Measurements from ENCODE around the gene ZNF423. TPM values are rescaled to one million over a fixed set of nuclear protein-coding genes. Genes with fewer than 3 reads are reported as not detected.

The ZNF423 gene
- polyA plus RNA-seq, 1 donor from 2014 or later: 4.5 TPM

GRCh38 chr16:49848530-49848929 is 7.4 kb downstream of the ZNF423 start:
- no peaks in the 10 kb centered on the region for H3K9me2 ChIP-seq (ENCODE audit: insufficient read depth, low read length)
- H2AFZ ChIP-seq (ENCODE audit: low read depth, low read length): no peak overlapping the region
- TF ChIP-seq REST (IDR thresholded peaks at IDR 0.05; ENCODE audit: borderline replicate concordance) (no peak), MXI1 (conservative IDR thresholded peaks at IDR 0.05; ENCODE audit: poor library complexity, severe bottlenecking) (no peak), CTCF (IDR thresholded peaks at IDR 0.05; ENCODE audit: poor library complexity, severe bottlenecking) (no peak), RAD21 (conservative IDR thresholded peaks at IDR 0.05) (no peak), EZH2 (IDR thresholded peaks at IDR 0.05; ENCODE audit: borderline replicate concordance, insufficient read depth, low read length, poor library complexity, severe bottlenecking) (no peak), SMC3 (conservative IDR thresholded peaks at IDR 0.05; ENCODE audit: poor library complexity) (no peak), POLR2AphosphoS5 (IDR thresholded peaks at IDR 0.05) (no peak), EP300 (conservative IDR thresholded peaks at IDR 0.05; ENCODE audit: poor library complexity, severe bottlenecking) (no peak), TAF1 (IDR thresholded peaks at IDR 0.05; ENCODE audit: low read depth) (no peak)
- H3K27ac ChIP-seq (ENCODE audit: low read length): no peak overlapping the region
- H3F3A ChIP-seq (ENCODE audit: insufficient read depth, low read length, poor library complexity, severe bottlenecking): peaks cover 6% of the 10 kb centered on the region
- H3K9me3 ChIP-seq (ENCODE audit: low read length): no peaks in the 10 kb centered on the region
- peak overlapping the region; percentile 57 for H3K4me3 ChIP-seq (ENCODE audit: low read length)
- H3K4me2 ChIP-seq (ENCODE audit: low read length): no peak overlapping the region
- H3K36me3 ChIP-seq (ENCODE audit: insufficient read depth, low read length): no peaks in the 10 kb centered on the region
- H3K9ac ChIP-seq (ENCODE audit: low read length): no peak overlapping the region
- H3K79me2 ChIP-seq (replicated peaks; ENCODE audit: insufficient read depth, low read length): peaks cover 81% of the 10 kb centered on the region
- no peaks in the 10 kb centered on the region for H4K20me1 ChIP-seq (ENCODE audit: insufficient read depth)
- no peaks in the 10 kb centered on the region for H3K27me3 ChIP-seq (ENCODE audit: insufficient read depth, low read depth, low read length)

GRCh38 chr16:49846800-49847199 is 9.1 kb downstream of the ZNF423 start:
- H3K27me3 ChIP-seq (ENCODE audit: insufficient read depth, low read depth, low read length): no peaks in the 10 kb centered on the region
- H3K9me3 ChIP-seq (ENCODE audit: low read length): no peaks in the 10 kb centered on the region
- no peak overlapping the region for H3K9ac ChIP-seq (ENCODE audit: low read length)
- no peaks in the 10 kb centered on the region for H3K9me2 ChIP-seq (ENCODE audit: insufficient read depth, low read length)
- no peak overlapping the region for H2AFZ ChIP-seq (ENCODE audit: low read depth, low read length)
- H3F3A ChIP-seq (ENCODE audit: insufficient read depth, low read length, poor library complexity, severe bottlenecking): peaks cover 5% of the 10 kb centered on the region
- no peak overlapping the region for H3K27ac ChIP-seq (ENCODE audit: low read length)
- H3K36me3 ChIP-seq (ENCODE audit: insufficient read depth, low read length): no peaks in the 10 kb centered on the region
- H4K20me1 ChIP-seq (ENCODE audit: insufficient read depth): no peaks in the 10 kb centered on the region
- no peak for TF ChIP-seq RAD21 (conservative IDR thresholded peaks at IDR 0.05)
- no peak for TF ChIP-seq TAF1 (IDR thresholded peaks at IDR 0.05; ENCODE audit: low read depth)
- no peak for TF ChIP-seq EP300 (conservative IDR thresholded peaks at IDR 0.05; ENCODE audit: poor library complexity, severe bottlenecking)
- no peak for TF ChIP-seq CTCF (IDR thresholded peaks at IDR 0.05; ENCODE audit: poor library complexity, severe bottlenecking)
- TF ChIP-seq REST (IDR thresholded peaks at IDR 0.05; ENCODE audit: borderline replicate concordance): no peak
- no peak for TF ChIP-seq EZH2 (IDR thresholded peaks at IDR 0.05; ENCODE audit: borderline replicate concordance, insufficient read depth, low read length, poor library complexity, severe bottlenecking)
- no peak for TF ChIP-seq SMC3 (conservative IDR thresholded peaks at IDR 0.05; ENCODE audit: poor library complexity)
- TF ChIP-seq MXI1 (conservative IDR thresholded peaks at IDR 0.05; ENCODE audit: poor library complexity, severe bottlenecking): no peak
- no peak for TF ChIP-seq POLR2AphosphoS5 (IDR thresholded peaks at IDR 0.05)
- H3K4me2 ChIP-seq (ENCODE audit: low read length): no peak overlapping the region
- H3K4me3 ChIP-seq (ENCODE audit: low read length): no peak overlapping the region
- peaks cover 65% of the 10 kb centered on the region for H3K79me2 ChIP-seq (replicated peaks; ENCODE audit: insufficient read depth, low read length)
